ENCODE results near the gene TICAM1.
"Not testable (repeated sequence)": the region's sequence is repeated elsewhere in the genome, so short reads cannot be mapped to it uniquely, and the experiment has no call there.

The TICAM1 gene

DNA sequence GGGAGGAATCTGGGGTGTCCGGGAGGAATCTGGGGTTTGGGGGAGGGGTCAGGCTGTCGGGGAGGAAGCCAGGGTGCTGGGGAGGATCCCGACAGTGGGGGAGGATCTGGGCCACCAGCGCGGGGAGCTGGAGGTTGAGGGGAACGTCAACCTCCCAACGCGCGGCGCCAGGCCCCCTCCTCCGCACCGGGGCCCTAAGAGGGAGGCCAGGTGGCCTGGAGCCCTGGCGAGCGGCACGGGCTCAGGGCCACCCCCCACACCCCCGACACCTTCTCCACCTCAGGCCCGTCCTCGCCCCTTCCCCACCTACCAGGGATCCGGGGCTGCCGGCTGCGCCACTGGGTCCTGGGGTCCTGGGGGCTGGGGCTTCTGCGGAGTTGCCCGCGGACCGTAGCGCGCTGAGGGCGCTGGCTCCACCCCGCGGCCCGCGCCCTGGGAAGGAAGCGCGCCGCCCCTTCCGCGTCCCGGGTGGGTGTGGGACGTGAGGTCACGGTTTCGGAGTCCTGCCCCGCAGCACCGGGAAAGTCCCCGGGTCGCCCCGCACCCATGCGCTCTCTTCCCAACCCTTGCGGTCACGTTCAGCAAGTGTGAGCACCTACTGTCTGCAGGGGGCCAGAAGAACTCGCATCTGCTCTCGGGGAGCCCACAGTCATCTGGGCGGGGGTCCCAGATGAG lies at the start of gene TICAM1:
Gene TICAM1, minus strand, starts transcription at position 409 of the 675 bp plus-strand sequence. CDS start 13,335 bp downstream, outside the sequence.
- peak in 32 of 51 donors; percentile 4 to 65 (median 27) for DNase-seq

DNA sequence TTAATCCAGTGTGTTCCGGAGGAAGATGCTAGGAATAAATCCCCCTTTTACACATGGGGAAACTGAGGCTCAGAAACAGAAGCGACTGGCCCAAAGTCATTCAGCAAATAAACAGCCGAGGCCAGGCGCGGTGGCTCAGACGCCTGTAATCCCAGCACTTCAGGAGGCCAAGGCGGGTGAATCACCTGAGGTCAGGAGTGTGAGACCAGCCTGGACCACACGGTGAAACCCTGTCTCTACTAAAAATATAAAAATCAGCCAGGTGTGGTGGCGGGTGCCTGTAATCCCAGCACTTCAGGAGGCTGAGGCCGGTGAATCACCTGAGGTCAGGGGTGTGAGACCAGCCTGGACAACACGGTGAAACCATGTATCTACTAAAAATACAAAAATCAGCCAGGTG lies 47.5 kb upstream of the TICAM1 start:
- peak in 1 of 51 donors; percentile 34 for DNase-seq

DNA sequence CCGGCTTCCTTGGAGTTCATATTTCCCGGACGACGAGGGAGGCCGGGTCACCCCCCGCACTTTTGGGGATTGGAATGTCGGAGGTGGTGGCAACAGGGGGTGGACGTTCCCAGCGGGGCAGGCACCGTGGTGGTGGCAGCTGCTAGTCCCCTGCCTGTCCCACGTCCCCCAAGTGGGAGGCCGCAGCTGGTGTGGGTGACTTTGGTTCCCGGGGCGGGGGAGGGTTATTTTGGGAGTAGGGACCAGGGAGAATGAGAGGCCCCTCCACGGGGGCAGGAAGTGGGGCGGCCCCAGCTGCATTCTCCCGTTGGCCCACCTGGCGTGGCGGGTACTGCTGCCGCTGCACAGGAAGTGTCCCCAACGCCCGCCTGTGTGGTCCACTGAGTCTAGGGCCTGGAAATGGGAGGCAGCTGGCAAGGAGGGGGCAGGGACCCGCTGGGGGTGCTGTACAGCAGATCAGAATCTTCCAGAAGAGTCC lies 47.0 kb upstream of the TICAM1 start:
- peak in 28 of 51 donors; percentile 47 to 94 (median 70) for DNase-seq

- peak; percentile 39 to 96 (median 87) for DNase-seq
These were observed 46.4 kb upstream of the TICAM1 start for GRCh38 chr19:4877753-4878490.

DNA sequence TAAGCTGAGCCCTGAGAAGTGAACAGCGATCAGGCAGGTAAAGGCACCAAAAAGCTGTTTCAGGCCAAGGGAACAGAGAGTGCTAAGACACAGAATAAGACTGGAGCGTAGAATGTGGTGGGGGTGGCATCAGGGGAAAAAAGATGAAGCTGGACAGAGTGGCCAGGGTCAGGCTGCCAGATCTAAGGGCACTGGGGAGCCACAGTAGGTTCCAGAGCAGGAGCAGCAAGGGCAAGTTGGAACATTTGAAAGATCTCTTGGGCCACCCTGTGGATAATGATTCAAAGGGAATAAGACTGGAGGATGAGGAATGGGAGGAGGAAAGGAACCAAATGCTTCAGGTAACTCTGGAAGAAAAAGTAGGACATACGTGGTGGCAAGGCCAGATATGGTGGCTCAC lies 42.4 kb upstream of the TICAM1 start:
- no peak for DNase-seq

DNA sequence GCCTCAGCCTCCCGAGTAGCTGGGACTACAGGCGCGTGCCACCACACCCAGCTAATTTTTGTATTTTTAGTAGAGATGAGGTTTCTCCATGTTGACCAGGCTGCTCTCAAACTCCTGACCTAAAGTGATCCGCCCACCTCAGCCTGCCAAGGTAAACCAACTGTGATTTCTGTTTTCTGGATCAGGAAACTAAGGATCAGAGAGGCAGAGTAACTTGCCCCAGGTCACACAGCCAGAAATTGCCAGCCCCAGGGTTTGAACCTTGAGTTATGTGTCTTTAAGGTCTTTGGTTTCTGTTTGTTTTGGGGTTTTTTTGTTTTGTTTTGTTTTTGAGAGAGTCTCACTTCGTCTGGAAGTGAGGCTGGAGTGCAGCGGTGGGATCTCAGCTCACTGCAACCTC lies 40.2 kb upstream of the TICAM1 start:
- DNase-seq: no peak

- peak in 3 of 51 donors; percentile 5 to 18 (median 8) for DNase-seq
These were observed 38.7 kb upstream of the TICAM1 start for GRCh38 chr19:4870025-4870700.

DNA sequence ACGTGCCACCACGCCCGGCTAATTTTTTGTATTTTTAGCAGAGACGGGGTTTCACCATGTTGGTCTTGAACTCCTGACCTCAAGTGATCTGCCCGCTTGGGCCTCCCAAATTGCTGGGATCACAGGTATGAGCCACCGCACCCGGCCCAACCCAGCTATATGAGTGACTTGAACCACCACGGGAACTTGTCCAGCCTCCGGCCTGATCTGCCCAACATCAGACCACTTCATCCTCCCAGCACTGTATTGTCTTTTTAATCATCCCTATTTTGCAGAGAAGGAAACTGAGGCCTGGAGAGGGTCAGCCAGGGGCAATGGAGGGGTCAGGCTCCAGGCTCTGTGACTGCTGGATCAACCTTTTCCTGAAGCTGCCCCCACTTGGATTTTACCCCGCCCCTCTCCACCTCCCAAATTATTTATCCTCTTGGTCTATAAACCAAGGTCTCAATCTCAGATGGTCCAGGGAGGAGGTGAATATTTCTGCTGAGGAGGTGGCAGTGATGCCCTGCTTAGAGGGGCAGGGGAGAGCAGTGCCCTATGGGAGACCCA lies 36.8 kb upstream of the TICAM1 start:
- no peak for DNase-seq

- peak; percentile 32 to 97 (median 88) for DNase-seq
These were observed 36.2 kb upstream of the TICAM1 start, which contains the start of gene PLIN3 for GRCh38 chr19:4867534-4868285. TSS of gene PLIN3 (minus strand) at chr19:4867667. CDS start at chr19:4861394, 6,273 bp downstream.

DNA sequence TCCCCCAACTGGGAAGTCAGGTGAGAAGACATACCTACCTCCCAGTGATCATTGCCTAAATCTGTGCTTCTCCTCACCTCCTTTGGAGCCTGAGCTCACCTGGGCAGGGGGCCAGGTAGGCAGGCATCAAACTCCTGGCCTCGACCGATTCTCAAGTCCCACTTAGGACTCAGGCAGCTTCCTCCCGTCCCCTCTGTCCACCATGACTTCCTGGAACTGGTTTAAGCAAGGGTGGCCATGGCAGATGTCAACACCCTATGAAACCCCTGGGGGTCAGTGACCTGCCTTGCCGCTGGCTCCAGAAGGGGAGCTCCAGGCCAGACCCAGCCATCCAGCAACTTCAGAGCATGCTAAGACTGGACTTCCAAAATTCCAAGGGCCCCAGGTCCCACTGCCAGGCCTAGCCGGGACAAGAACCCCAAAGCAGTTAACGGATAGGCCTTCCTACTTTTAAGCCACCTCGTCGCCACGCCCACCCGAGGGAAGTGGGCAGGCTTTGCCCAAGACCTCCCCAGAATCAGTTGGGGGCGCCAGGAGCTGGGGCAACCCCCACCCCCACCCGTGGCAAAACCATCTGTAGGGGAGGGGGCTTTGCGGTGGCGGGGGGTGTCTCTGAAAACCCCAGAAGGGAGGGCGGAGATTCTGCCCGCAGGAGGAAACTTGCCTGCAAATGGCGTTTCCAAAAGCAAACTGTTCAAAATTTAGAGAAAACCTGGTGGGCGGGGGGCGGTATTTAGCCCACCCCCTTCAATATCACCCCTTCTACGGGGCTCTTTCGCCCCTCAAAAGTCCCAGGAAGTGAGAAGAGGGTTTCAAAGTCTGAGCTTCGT lies 35.3 kb upstream of the TICAM1 start:
- DNase-seq: peak in 23 of 51 donors; percentile 5 to 33 (median 12)

DNA sequence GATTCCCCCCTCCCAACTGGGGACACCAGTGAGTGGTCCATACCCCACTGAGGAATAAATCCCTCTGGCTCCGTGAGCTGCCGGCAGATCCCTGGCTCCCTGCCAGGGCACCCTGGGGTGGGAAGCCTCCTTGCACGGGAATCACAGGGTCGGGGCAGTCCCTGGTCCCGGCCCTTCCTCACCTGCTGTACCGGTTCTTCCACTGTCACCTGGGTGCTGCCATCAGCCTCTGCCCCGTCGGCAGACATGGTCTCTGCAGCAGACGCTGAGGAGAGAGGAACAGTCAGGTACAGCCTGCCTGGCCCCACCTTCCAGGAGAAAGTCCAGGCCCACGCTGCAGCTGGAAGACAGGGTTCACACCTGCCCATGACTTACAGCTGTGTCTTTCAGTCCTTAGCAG lies 29.6 kb upstream of the TICAM1 start:
- DNase-seq: no peak

DNA sequence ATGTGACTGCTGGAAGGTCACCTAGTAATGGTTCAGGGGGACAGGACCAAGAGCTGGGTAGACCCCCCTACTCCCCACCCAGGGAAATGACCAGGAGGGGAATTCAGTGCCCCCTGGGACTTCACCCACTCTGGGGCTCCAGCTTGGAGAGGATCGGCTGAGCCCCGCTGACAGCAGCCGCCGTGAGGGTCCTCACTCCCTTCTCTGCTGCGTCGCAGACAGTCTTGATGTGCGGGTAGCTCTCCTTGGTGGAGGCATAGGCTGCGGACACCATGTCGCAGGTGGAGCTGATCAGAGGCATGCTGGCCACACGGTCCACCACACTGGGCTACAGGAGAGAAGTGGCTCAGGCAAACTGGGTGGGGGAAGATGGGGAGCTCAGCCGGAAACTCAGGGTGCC lies 28.2 kb upstream of the TICAM1 start:
- DNase-seq: no peak

- peak in 11 of 51 donors; percentile 6 to 45 (median 20) for DNase-seq
These were observed 25.0 kb upstream of the TICAM1 start for GRCh38 chr19:4856468-4856867.

- not testable (repeated sequence) for DNase-seq
These were observed 22.0 kb upstream of the TICAM1 start for GRCh38 chr19:4853506-4853905.

DNA sequence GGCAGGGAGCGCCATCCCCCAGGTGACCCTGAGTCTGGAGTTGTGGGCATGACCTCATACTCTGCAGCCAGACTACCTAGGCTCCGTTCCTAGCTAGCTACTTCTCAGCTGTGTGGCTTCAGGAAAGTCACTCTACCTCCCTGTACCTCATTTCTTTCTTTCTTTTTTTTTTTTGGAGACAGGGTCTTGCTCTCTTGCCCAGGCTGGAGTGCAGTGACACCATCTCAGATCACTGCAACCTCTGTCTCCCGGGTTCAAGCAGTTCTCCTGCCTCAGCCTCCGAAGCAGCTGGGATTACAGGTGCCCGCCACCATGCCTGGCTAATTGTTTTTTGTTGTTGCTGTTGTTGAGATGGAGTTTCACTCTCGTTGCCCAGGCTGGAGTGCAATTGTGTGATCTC lies 21.0 kb upstream of the TICAM1 start:
- no peak for DNase-seq

GRCh38 chr19:4851551-4852290 lies 20.2 kb upstream of the TICAM1 start:
- peak in 42 of 51 donors; percentile 6 to 82 (median 38) for DNase-seq

GRCh38 chr19:4849019-4849418 lies 17.5 kb upstream of the TICAM1 start:
- DNase-seq: no peak

DNA sequence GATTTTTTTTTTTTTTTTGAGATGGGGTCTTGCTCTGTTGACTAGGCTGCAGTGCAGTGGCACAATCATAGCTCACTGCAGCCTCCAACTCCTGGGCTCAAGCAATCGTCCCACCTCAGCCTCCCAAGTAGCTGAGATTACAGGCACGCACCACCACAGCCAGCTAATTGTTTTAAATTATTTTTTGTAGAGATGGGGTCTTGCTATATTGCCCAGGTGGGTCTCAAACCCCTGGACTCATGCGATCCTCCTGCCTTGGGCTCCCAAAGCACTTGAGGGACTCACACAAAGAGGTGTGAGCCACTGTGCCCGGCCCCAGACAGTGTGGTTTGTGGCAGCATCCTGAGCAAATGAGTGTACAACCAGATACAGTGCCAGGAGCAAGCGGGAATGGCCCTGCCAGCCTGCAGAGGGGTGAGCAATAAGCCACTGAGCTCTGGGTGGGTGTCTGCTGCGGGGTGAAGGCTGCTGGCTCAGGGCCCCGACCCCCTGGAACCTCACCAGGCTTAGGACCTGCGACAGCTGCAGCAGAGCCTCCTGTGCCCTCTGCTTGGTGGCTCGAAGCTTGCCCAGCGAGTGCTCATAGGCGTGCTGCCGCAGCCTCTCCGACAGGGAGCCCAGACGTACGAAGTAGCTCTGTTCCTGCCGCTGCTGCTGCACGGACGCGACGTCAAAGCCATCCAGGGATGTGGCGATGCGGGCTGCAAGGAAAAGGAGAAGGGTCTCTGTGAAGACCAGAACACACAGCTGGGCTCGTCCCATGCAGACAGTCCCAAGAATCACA lies 15.9 kb upstream of the TICAM1 start:
- DNase-seq: no peak
